Fibroblast of skin of back (primary cell): ENCODE measurements around the gene FGF18.
"Not testable (repeated sequence)": the region's sequence is repeated elsewhere in the genome, so short reads cannot be mapped to it uniquely, and the experiment has no call there.

Experiments
- DNase-seq: peaks from one replicate; pipeline ENCODE4 v3.0.0-alpha.2; 2013

The FGF18 gene

GRCh38 chr5:171474230-171474813 lies 54.9 kb downstream of the FGF18 start:
- no peak for DNase-seq

GRCh38 chr5:171475596-171475995 lies 56.1 kb downstream of the FGF18 start:
- no peak for DNase-seq

GRCh38 chr5:171476701-171477100 lies 57.3 kb downstream of the FGF18 start:
- DNase-seq: no peak

GRCh38 chr5:171477101-171477500 lies 57.7 kb downstream of the FGF18 start:
- peak; percentile 49 for DNase-seq

GRCh38 chr5:171477666-171478065 lies 58.2 kb downstream of the FGF18 start:
- no peak for DNase-seq

GRCh38 chr5:171478946-171479775 lies 59.7 kb downstream of the FGF18 start:
- DNase-seq: no peak

GRCh38 chr5:171479776-171480125 lies 60.3 kb downstream of the FGF18 start:
- DNase-seq: no peak

- no peak for DNase-seq
Measured at GRCh38 chr5:171480239-171480638, 60.8 kb downstream of the FGF18 start.

GRCh38 chr5:171481571-171482433 lies 62.4 kb downstream of the FGF18 start:
- no peak for DNase-seq

- DNase-seq: no peak
Measured at GRCh38 chr5:171482434-171482730, 62.9 kb downstream of the FGF18 start.

GRCh38 chr5:171483551-171484135 lies 64.2 kb downstream of the FGF18 start:
- peak; percentile 56 for DNase-seq

- DNase-seq: no peak
Measured at GRCh38 chr5:171484460-171484899, 65.0 kb downstream of the FGF18 start.

- no peak for DNase-seq
Measured at GRCh38 chr5:171485668-171486067, 66.2 kb downstream of the FGF18 start.

- no peak for DNase-seq
Measured at GRCh38 chr5:171486613-171487012, 67.2 kb downstream of the FGF18 start.

- DNase-seq: no peak
Measured at GRCh38 chr5:171488876-171489275, 69.4 kb downstream of the FGF18 start.

GRCh38 chr5:171492781-171493180 lies 73.3 kb downstream of the FGF18 start:
- no peak for DNase-seq

- no peak for DNase-seq
Measured at GRCh38 chr5:171493646-171494393, 74.4 kb downstream of the FGF18 start.

GRCh38 chr5:171494452-171495121 lies 75.1 kb downstream of the FGF18 start:
- DNase-seq: peak; percentile 70

- peak; percentile 44 for DNase-seq
Measured at GRCh38 chr5:171495122-171495700, 75.8 kb downstream of the FGF18 start.

- DNase-seq: no peak
Measured at GRCh38 chr5:171496456-171496855, 77.0 kb downstream of the FGF18 start.

- DNase-seq: not testable (repeated sequence)
Measured at GRCh38 chr5:171497494-171497893, 78.0 kb downstream of the FGF18 start.
